ENCODE measurements around the gene SMIM22. TPM values are rescaled to one million over a fixed set of nuclear protein-coding genes. Genes with fewer than 3 reads are reported as not detected.

SMIM22 gene
- total and polyA plus RNA-seq, 2 donors: 13.4 to 52.2 TPM

- H3K4me3 ChIP-seq (ENCODE audit: low read depth, low read length): no peak overlapping the region
- 64% methylated on average over 26 of the region's 26 CpGs for WGBS
- peaks cover 3% of the 10 kb centered on the region for H3K4me1 ChIP-seq (ENCODE audit: insufficient read depth)
- no peak overlapping the region for H3K27ac ChIP-seq (ENCODE audit: low read depth)
- no peak for DNase-seq (ENCODE audit: extremely low spot score)
- H3K36me3 ChIP-seq (ENCODE audit: insufficient read depth): no peaks in the 10 kb centered on the region
Measured at GRCh38 chr16:4803898-4804762, 9.0 kb downstream of the SMIM22 start.

GRCh38 chr16:4805231-4805630, 10.1 kb downstream of the SMIM22 start:
- 65% methylated on average over 11 of the region's 11 CpGs for WGBS
- no peaks in the 10 kb centered on the region for H3K36me3 ChIP-seq (ENCODE audit: insufficient read depth)
- no peak overlapping the region for H3K4me3 ChIP-seq (ENCODE audit: low read depth, low read length)
- no peak for DNase-seq (ENCODE audit: extremely low spot score)
- peaks cover 3% of the 10 kb centered on the region for H3K4me1 ChIP-seq (ENCODE audit: insufficient read depth)
- no peak overlapping the region for H3K27ac ChIP-seq (ENCODE audit: low read depth)

- Histone ChIP-seq H3K27ac (ENCODE audit: low read depth) (no peak overlapping the region), H3K4me1 (ENCODE audit: insufficient read depth) (peaks cover 2% of the 10 kb centered on the region), H3K36me3 (ENCODE audit: insufficient read depth) (no peaks in the 10 kb centered on the region), H3K4me3 (ENCODE audit: low read depth, low read length) (no peak overlapping the region)
- no peak for DNase-seq (ENCODE audit: extremely low spot score)
- 93% methylated on average over 6 of the region's 6 CpGs for WGBS
Measured at GRCh38 chr16:4806280-4806679, 11.1 kb downstream of the SMIM22 start.

- H3K4me1 ChIP-seq (ENCODE audit: insufficient read depth): no peaks in the 10 kb centered on the region
- no peak for DNase-seq (ENCODE audit: extremely low spot score)
- H3K4me3 ChIP-seq (ENCODE audit: low read depth, low read length): no peak overlapping the region
- 93% methylated on average over 3 of the region's 3 CpGs for WGBS
- H3K36me3 ChIP-seq (ENCODE audit: insufficient read depth): peaks cover 9% of the 10 kb centered on the region
- H3K27ac ChIP-seq (ENCODE audit: low read depth): no peak overlapping the region
Measured at GRCh38 chr16:4811242-4811641, 16.1 kb downstream of the SMIM22 start.

- Histone ChIP-seq H3K27ac (ENCODE audit: low read depth) (no peak overlapping the region), H3K36me3 (ENCODE audit: insufficient read depth) (peaks cover 9% of the 10 kb centered on the region), H3K4me3 (ENCODE audit: low read depth, low read length) (no peak overlapping the region), H3K4me1 (ENCODE audit: insufficient read depth) (no peaks in the 10 kb centered on the region)
- 93% methylated on average over 9 of the region's 9 CpGs for WGBS
- DNase-seq (ENCODE audit: extremely low spot score): no peak
Measured at GRCh38 chr16:4811773-4812172, 16.6 kb downstream of the SMIM22 start.

GRCh38 chr16:4813251-4814003, 18.3 kb downstream of the SMIM22 start:
- H3K36me3 ChIP-seq (ENCODE audit: insufficient read depth): peaks cover 9% of the 10 kb centered on the region
- H3K27ac ChIP-seq (ENCODE audit: low read depth): no peak overlapping the region
- no peak for DNase-seq (ENCODE audit: extremely low spot score)
- 86% methylated on average over 16 of the region's 16 CpGs for WGBS
- H3K4me1 ChIP-seq (ENCODE audit: insufficient read depth): no peaks in the 10 kb centered on the region
- H3K4me3 ChIP-seq (ENCODE audit: low read depth, low read length): no peak overlapping the region

- DNase-seq (ENCODE audit: extremely low spot score): no peak
- H3K27ac ChIP-seq (ENCODE audit: low read depth): no peak overlapping the region
- no peak overlapping the region for H3K4me3 ChIP-seq (ENCODE audit: low read depth, low read length)
- peaks cover 9% of the 10 kb centered on the region for H3K36me3 ChIP-seq (ENCODE audit: insufficient read depth)
- no peaks in the 10 kb centered on the region for H3K4me1 ChIP-seq (ENCODE audit: insufficient read depth)
Measured at GRCh38 chr16:4814046-4814445, 18.9 kb downstream of the SMIM22 start.

GRCh38 chr16:4814542-4815173, 19.5 kb downstream of the SMIM22 start:
- WGBS: 72% methylated on average over 16 of the region's 16 CpGs
- H3K36me3 ChIP-seq (ENCODE audit: insufficient read depth): peaks cover 9% of the 10 kb centered on the region
- no peak for DNase-seq (ENCODE audit: extremely low spot score)
- no peak overlapping the region for H3K4me3 ChIP-seq (ENCODE audit: low read depth, low read length)
- no peaks in the 10 kb centered on the region for H3K4me1 ChIP-seq (ENCODE audit: insufficient read depth)
- H3K27ac ChIP-seq (ENCODE audit: low read depth): no peak overlapping the region

GRCh38 chr16:4820652-4821051, 25.5 kb downstream of the SMIM22 start:
- H3K4me3 ChIP-seq (ENCODE audit: low read depth, low read length): no peak overlapping the region
- no peak overlapping the region for H3K27ac ChIP-seq (ENCODE audit: low read depth)
- H3K36me3 ChIP-seq (ENCODE audit: insufficient read depth): peaks cover 1% of the 10 kb centered on the region
- H3K4me1 ChIP-seq (ENCODE audit: insufficient read depth): no peaks in the 10 kb centered on the region
- no peak for DNase-seq (ENCODE audit: extremely low spot score)
- WGBS: 91% methylated on average over 6 of the region's 6 CpGs

GRCh38 chr16:4825196-4825595, 30.0 kb downstream of the SMIM22 start:
- no peak for DNase-seq (ENCODE audit: extremely low spot score)
- 90% methylated on average over 8 of the region's 8 CpGs for WGBS
- peaks cover 1% of the 10 kb centered on the region for H3K36me3 ChIP-seq (ENCODE audit: insufficient read depth)
- H3K4me3 ChIP-seq (ENCODE audit: low read depth, low read length): no peak overlapping the region
- no peak overlapping the region for H3K27ac ChIP-seq (ENCODE audit: low read depth)
- H3K4me1 ChIP-seq (ENCODE audit: insufficient read depth): no peaks in the 10 kb centered on the region

GRCh38 chr16:4826526-4826925, 31.4 kb downstream of the SMIM22 start:
- Histone ChIP-seq H3K27ac (ENCODE audit: low read depth) (no peak overlapping the region), H3K4me1 (ENCODE audit: insufficient read depth) (no peaks in the 10 kb centered on the region), H3K4me3 (ENCODE audit: low read depth, low read length) (no peak overlapping the region), H3K36me3 (ENCODE audit: insufficient read depth) (peaks cover 7% of the 10 kb centered on the region)
- WGBS: 96% methylated on average over 4 of the region's 4 CpGs
- no peak for DNase-seq (ENCODE audit: extremely low spot score)

- DNase-seq (ENCODE audit: extremely low spot score): no peak
- H3K4me3 ChIP-seq (ENCODE audit: low read depth, low read length): no peak overlapping the region
- H3K36me3 ChIP-seq (ENCODE audit: insufficient read depth): peaks cover 7% of the 10 kb centered on the region
- H3K27ac ChIP-seq (ENCODE audit: low read depth): no peak overlapping the region
- WGBS: 69% methylated on average over 10 of the region's 10 CpGs
- H3K4me1 ChIP-seq (ENCODE audit: insufficient read depth): no peaks in the 10 kb centered on the region
Measured at GRCh38 chr16:4826980-4827379, 31.8 kb downstream of the SMIM22 start.

GRCh38 chr16:4828567-4829321, 33.6 kb downstream of the SMIM22 start:
- WGBS: 92% methylated on average over 11 of the region's 11 CpGs
- Histone ChIP-seq H3K27ac (ENCODE audit: low read depth) (no peak overlapping the region), H3K4me1 (ENCODE audit: insufficient read depth) (no peaks in the 10 kb centered on the region), H3K36me3 (ENCODE audit: insufficient read depth) (peaks cover 6% of the 10 kb centered on the region), H3K4me3 (ENCODE audit: low read depth, low read length) (no peak overlapping the region)
- DNase-seq (ENCODE audit: extremely low spot score): no peak
